Stimulated activated CD4-positive, alpha-beta T cell treated with anti-CD3 and anti-CD28 coated beads, TNF-alpha, amount 100 ng/mL, for 1 hour (primary cell): ENCODE results near the gene GTSE1.
"Not testable (repeated sequence)": the region's sequence is repeated elsewhere in the genome, so short reads cannot be mapped to it uniquely, and the experiment has no call there.

Experiments used
- DNase-seq, 3 donors: peaks; one replicate each; pipeline ENCODE4 v3.0.0-alpha.2; 2020; ENCODE audit warnings: low read depth in 3 of 3, low spot score in 1 of 3

GTSE1 gene

GRCh38 chr22:46296257-46297150, at the start of gene GTSE1:
Gene GTSE1 (plus strand): TSS chr22:46296870. CDS start chr22:46297401, 531 bp downstream.
- peak; percentile 89 to 95 (median 94) for DNase-seq

- DNase-seq = no peak
These were observed 49.2 kb upstream of the GTSE1 start for GRCh38 chr22:46247443-46247975.

GRCh38 chr22:46250035-46250782, 46.5 kb upstream of the GTSE1 start, which contains the start of gene CDPF1:
Gene CDPF1 (minus strand): TSS chr22:46250293. CDS start chr22:46248284, 2,009 bp downstream.
- peak; percentile 69 to 86 (median 83) for DNase-seq

- peak in 1 of 3 donors; percentile 16 for DNase-seq
These were observed 45.9 kb upstream of the GTSE1 start for GRCh38 chr22:46250783-46251125.

- no peak for DNase-seq
These were observed 45.4 kb upstream of the GTSE1 start for GRCh38 chr22:46251266-46251665.

GRCh38 chr22:46251816-46252380, 44.8 kb upstream of the GTSE1 start:
- no peak for DNase-seq

GRCh38 chr22:46256358-46256958, 40.2 kb upstream of the GTSE1 start:
- DNase-seq = no peak

- DNase-seq = no peak
These were observed 37.3 kb upstream of the GTSE1 start for GRCh38 chr22:46259374-46259773.

- no peak for DNase-seq
These were observed 36.6 kb upstream of the GTSE1 start for GRCh38 chr22:46260038-46260437.

GRCh38 chr22:46262449-46263215, 34.0 kb upstream of the GTSE1 start:
- DNase-seq = no peak

GRCh38 chr22:46263216-46263590, 33.5 kb upstream of the GTSE1 start, which contains the start of gene PKDREJ:
Gene PKDREJ (minus strand): TSS chr22:46263343. CDS start chr22:46263322, 21 bp downstream.
- no peak for DNase-seq

- not testable (repeated sequence) for DNase-seq
These were observed 32.1 kb upstream of the GTSE1 start for GRCh38 chr22:46264520-46264919.

GRCh38 chr22:46265627-46266026, 31.0 kb upstream of the GTSE1 start:
- DNase-seq = not testable (repeated sequence)

- DNase-seq = peak in 2 of 3 donors; percentile 9 to 10
These were observed 29.0 kb upstream of the GTSE1 start, which contains the start of gene TTC38 for GRCh38 chr22:46267431-46268279. Gene TTC38 (plus strand): TSS chr22:46268008. CDS start chr22:46268040, 32 bp downstream.

GRCh38 chr22:46269564-46269963, 27.1 kb upstream of the GTSE1 start:
- DNase-seq = no peak

GRCh38 chr22:46272196-46272595, 24.5 kb upstream of the GTSE1 start:
- DNase-seq = no peak

GRCh38 chr22:46272762-46273431, 23.8 kb upstream of the GTSE1 start:
- DNase-seq = no peak

- no peak for DNase-seq
These were observed 23.1 kb upstream of the GTSE1 start for GRCh38 chr22:46273432-46274148.
